ENCODE results near the gene UBN2. TPM values are rescaled to one million over a fixed set of nuclear protein-coding genes. Genes with fewer than 3 reads are reported as not detected.

UBN2 gene
- 5.6 and 8.9 TPM in 2 replicates for total RNA-seq (2014; rRNA removed; shearing (Covaris generic); ENCODE audit: low replicate concordance)

- Histone ChIP-seq H3K36me3 (ENCODE audit: insufficient read depth, low read length) (no peaks in the 10 kb centered on the region), H2AFZ (ENCODE audit: low read length) (peak within 1 kb of the TSS; percentile 99), H3K27me3 (ENCODE audit: low read length) (no peaks in the 10 kb centered on the region), H3K4me1 (ENCODE audit: low read length) (peaks cover 24% of the 10 kb centered on the region), H3K79me2 (ENCODE audit: low read length) (peaks cover 36% of the 10 kb centered on the region), H3K9ac (ENCODE audit: low read length) (peak within 1 kb of the TSS; percentile 96), H3K9me3 (ENCODE audit: low read length) (no peaks in the 10 kb centered on the region), H3K9me2 (replicated peaks; ENCODE audit: insufficient read depth, low read length) (no peaks in the 10 kb centered on the region), H3K27ac (ENCODE audit: low read length) (no peak within 1 kb of the TSS), H4K20me1 (ENCODE audit: insufficient read depth, low read depth, low read length) (peaks cover 10% of the 10 kb centered on the region; the same call in 1 of the 2 replicates), H3K4me2 (ENCODE audit: low read depth, low read length, poor library complexity, severe bottlenecking) (peak within 1 kb of the TSS; percentile 95), H3K4me3 (ENCODE audit: low read length) (peak within 1 kb of the TSS; percentile 97)
- DNase-seq: peak; percentile 98
These were observed at the start of gene UBN2 for GRCh38 chr7:139230774-139231512. TSS of gene UBN2 (plus strand) at chr7:139231237. CDS start at chr7:139231485, 248 bp downstream.

- H2AFZ ChIP-seq (ENCODE audit: low read length): no peak overlapping the region
- H3K79me2 ChIP-seq (ENCODE audit: low read length): no peaks in the 10 kb centered on the region
- H3K9ac ChIP-seq (ENCODE audit: low read length): no peak overlapping the region
- no peaks in the 10 kb centered on the region for H3K9me2 ChIP-seq (replicated peaks; ENCODE audit: insufficient read depth, low read length)
- DNase-seq: no peak
- no peaks in the 10 kb centered on the region for H3K9me3 ChIP-seq (ENCODE audit: low read length)
- no peaks in the 10 kb centered on the region for H3K27me3 ChIP-seq (ENCODE audit: low read length)
- H3K27ac ChIP-seq (ENCODE audit: low read length): no peak overlapping the region
- H4K20me1 ChIP-seq (ENCODE audit: insufficient read depth, low read depth, low read length): no peaks in the 10 kb centered on the region
- no peak overlapping the region for H3K4me2 ChIP-seq (ENCODE audit: low read depth, low read length, poor library complexity, severe bottlenecking)
- H3K4me3 ChIP-seq (ENCODE audit: low read length): no peak overlapping the region
- H3K36me3 ChIP-seq (ENCODE audit: insufficient read depth, low read length): no peaks in the 10 kb centered on the region
- H3K4me1 ChIP-seq (ENCODE audit: low read length): no peaks in the 10 kb centered on the region
These were observed 49.6 kb upstream of the UBN2 start for GRCh38 chr7:139181404-139181803.

GRCh38 chr7:139182363-139182762, 48.7 kb upstream of the UBN2 start:
- H3K27me3 ChIP-seq (ENCODE audit: low read length): no peaks in the 10 kb centered on the region
- no peak overlapping the region for H3K4me2 ChIP-seq (ENCODE audit: low read depth, low read length, poor library complexity, severe bottlenecking)
- H3K4me3 ChIP-seq (ENCODE audit: low read length): no peak overlapping the region
- H3K9me3 ChIP-seq (ENCODE audit: low read length): no peaks in the 10 kb centered on the region
- H2AFZ ChIP-seq (ENCODE audit: low read length): no peak overlapping the region
- H3K9me2 ChIP-seq (replicated peaks; ENCODE audit: insufficient read depth, low read length): no peaks in the 10 kb centered on the region
- no peak overlapping the region for H3K27ac ChIP-seq (ENCODE audit: low read length)
- DNase-seq: no peak
- 0 out of 2 replicates have a peak, but pooled peaks cover 3% of the 10 kb centered on the region for H3K36me3 ChIP-seq (ENCODE audit: insufficient read depth, low read length)
- no peaks in the 10 kb centered on the region for H3K79me2 ChIP-seq (ENCODE audit: low read length)
- no peaks in the 10 kb centered on the region for H3K4me1 ChIP-seq (ENCODE audit: low read length)
- H4K20me1 ChIP-seq (ENCODE audit: insufficient read depth, low read depth, low read length): no peaks in the 10 kb centered on the region
- H3K9ac ChIP-seq (ENCODE audit: low read length): no peak overlapping the region

GRCh38 chr7:139183251-139183650, 47.8 kb upstream of the UBN2 start:
- Histone ChIP-seq H3K9ac (ENCODE audit: low read length) (no peak overlapping the region), H3K9me2 (replicated peaks; ENCODE audit: insufficient read depth, low read length) (no peaks in the 10 kb centered on the region), H3K27ac (ENCODE audit: low read length) (no peak overlapping the region), H3K9me3 (ENCODE audit: low read length) (no peaks in the 10 kb centered on the region), H3K36me3 (ENCODE audit: insufficient read depth, low read length) (0 out of 2 replicates have a peak, but pooled peaks cover 4% of the 10 kb centered on the region), H3K4me1 (ENCODE audit: low read length) (no peaks in the 10 kb centered on the region), H3K27me3 (ENCODE audit: low read length) (no peaks in the 10 kb centered on the region), H3K79me2 (ENCODE audit: low read length) (no peaks in the 10 kb centered on the region), H4K20me1 (ENCODE audit: insufficient read depth, low read depth, low read length) (no peaks in the 10 kb centered on the region), H3K4me3 (ENCODE audit: low read length) (no peak overlapping the region), H3K4me2 (ENCODE audit: low read depth, low read length, poor library complexity, severe bottlenecking) (no peak overlapping the region), H2AFZ (ENCODE audit: low read length) (no peak overlapping the region)
- DNase-seq: no peak

GRCh38 chr7:139183878-139184338, 47.1 kb upstream of the UBN2 start:
- no peaks in the 10 kb centered on the region for H3K4me1 ChIP-seq (ENCODE audit: low read length)
- no peak overlapping the region for H3K27ac ChIP-seq (ENCODE audit: low read length)
- H3K4me2 ChIP-seq (ENCODE audit: low read depth, low read length, poor library complexity, severe bottlenecking): no peak overlapping the region
- H4K20me1 ChIP-seq (ENCODE audit: insufficient read depth, low read depth, low read length): no peaks in the 10 kb centered on the region
- no peak overlapping the region for H2AFZ ChIP-seq (ENCODE audit: low read length)
- H3K4me3 ChIP-seq (ENCODE audit: low read length): no peak overlapping the region
- H3K9me3 ChIP-seq (ENCODE audit: low read length): no peaks in the 10 kb centered on the region
- no peaks in the 10 kb centered on the region for H3K9me2 ChIP-seq (replicated peaks; ENCODE audit: insufficient read depth, low read length)
- no peaks in the 10 kb centered on the region for H3K79me2 ChIP-seq (ENCODE audit: low read length)
- H3K27me3 ChIP-seq (ENCODE audit: low read length): no peaks in the 10 kb centered on the region
- DNase-seq: no peak
- H3K36me3 ChIP-seq (ENCODE audit: insufficient read depth, low read length): 0 out of 2 replicates have a peak, but pooled peaks cover 4% of the 10 kb centered on the region
- H3K9ac ChIP-seq (ENCODE audit: low read length): no peak overlapping the region

- H3K4me2 ChIP-seq (ENCODE audit: low read depth, low read length, poor library complexity, severe bottlenecking): no peak overlapping the region
- H3K9me3 ChIP-seq (ENCODE audit: low read length): no peaks in the 10 kb centered on the region
- no peak overlapping the region for H2AFZ ChIP-seq (ENCODE audit: low read length)
- H3K27me3 ChIP-seq (ENCODE audit: low read length): no peaks in the 10 kb centered on the region
- no peak for DNase-seq
- H3K36me3 ChIP-seq (ENCODE audit: insufficient read depth, low read length): 0 out of 2 replicates have a peak, but pooled peaks cover 4% of the 10 kb centered on the region
- no peak overlapping the region for H3K27ac ChIP-seq (ENCODE audit: low read length)
- no peak overlapping the region for H3K9ac ChIP-seq (ENCODE audit: low read length)
- H3K79me2 ChIP-seq (ENCODE audit: low read length): no peaks in the 10 kb centered on the region
- H3K4me3 ChIP-seq (ENCODE audit: low read length): no peak overlapping the region
- no peaks in the 10 kb centered on the region for H3K9me2 ChIP-seq (replicated peaks; ENCODE audit: insufficient read depth, low read length)
- H3K4me1 ChIP-seq (ENCODE audit: low read length): no peaks in the 10 kb centered on the region
- no peaks in the 10 kb centered on the region for H4K20me1 ChIP-seq (ENCODE audit: insufficient read depth, low read depth, low read length)
These were observed 44.9 kb upstream of the UBN2 start for GRCh38 chr7:139186146-139186545.

- Histone ChIP-seq H3K9me2 (replicated peaks; ENCODE audit: insufficient read depth, low read length) (no peaks in the 10 kb centered on the region; the same call in 1 of the 2 replicates), H4K20me1 (ENCODE audit: insufficient read depth, low read depth, low read length) (no peaks in the 10 kb centered on the region), H2AFZ (ENCODE audit: low read length) (no peak overlapping the region), H3K4me3 (ENCODE audit: low read length) (no peak overlapping the region), H3K79me2 (ENCODE audit: low read length) (no peaks in the 10 kb centered on the region), H3K9me3 (ENCODE audit: low read length) (no peaks in the 10 kb centered on the region), H3K9ac (ENCODE audit: low read length) (no peak overlapping the region), H3K27me3 (ENCODE audit: low read length) (no peaks in the 10 kb centered on the region), H3K36me3 (ENCODE audit: insufficient read depth, low read length) (0 out of 2 replicates have a peak, but pooled peaks cover 4% of the 10 kb centered on the region), H3K27ac (ENCODE audit: low read length) (no peak overlapping the region), H3K4me2 (ENCODE audit: low read depth, low read length, poor library complexity, severe bottlenecking) (no peak overlapping the region), H3K4me1 (ENCODE audit: low read length) (no peaks in the 10 kb centered on the region)
- DNase-seq: no peak
These were observed 41.7 kb upstream of the UBN2 start for GRCh38 chr7:139189357-139189756.

GRCh38 chr7:139192014-139192706, 38.9 kb upstream of the UBN2 start:
- DNase-seq: no peak
- Histone ChIP-seq H3K9me2 (replicated peaks; ENCODE audit: insufficient read depth, low read length) (no peaks in the 10 kb centered on the region; the same call in 1 of the 2 replicates), H3K36me3 (ENCODE audit: insufficient read depth, low read length) (0 out of 2 replicates have a peak, but pooled peaks cover 3% of the 10 kb centered on the region), H3K4me3 (ENCODE audit: low read length) (no peak overlapping the region), H3K27ac (ENCODE audit: low read length) (no peak overlapping the region), H4K20me1 (ENCODE audit: insufficient read depth, low read depth, low read length) (no peaks in the 10 kb centered on the region), H3K4me2 (ENCODE audit: low read depth, low read length, poor library complexity, severe bottlenecking) (no peak overlapping the region), H3K9me3 (ENCODE audit: low read length) (no peaks in the 10 kb centered on the region), H3K4me1 (ENCODE audit: low read length) (no peaks in the 10 kb centered on the region), H3K79me2 (ENCODE audit: low read length) (no peaks in the 10 kb centered on the region), H2AFZ (ENCODE audit: low read length) (no peak overlapping the region), H3K27me3 (ENCODE audit: low read length) (no peaks in the 10 kb centered on the region), H3K9ac (ENCODE audit: low read length) (no peak overlapping the region)

Measured in Karpas-422 (cell line).